Measurements from ENCODE around the gene LIN52.

LIN52 gene

DNA sequence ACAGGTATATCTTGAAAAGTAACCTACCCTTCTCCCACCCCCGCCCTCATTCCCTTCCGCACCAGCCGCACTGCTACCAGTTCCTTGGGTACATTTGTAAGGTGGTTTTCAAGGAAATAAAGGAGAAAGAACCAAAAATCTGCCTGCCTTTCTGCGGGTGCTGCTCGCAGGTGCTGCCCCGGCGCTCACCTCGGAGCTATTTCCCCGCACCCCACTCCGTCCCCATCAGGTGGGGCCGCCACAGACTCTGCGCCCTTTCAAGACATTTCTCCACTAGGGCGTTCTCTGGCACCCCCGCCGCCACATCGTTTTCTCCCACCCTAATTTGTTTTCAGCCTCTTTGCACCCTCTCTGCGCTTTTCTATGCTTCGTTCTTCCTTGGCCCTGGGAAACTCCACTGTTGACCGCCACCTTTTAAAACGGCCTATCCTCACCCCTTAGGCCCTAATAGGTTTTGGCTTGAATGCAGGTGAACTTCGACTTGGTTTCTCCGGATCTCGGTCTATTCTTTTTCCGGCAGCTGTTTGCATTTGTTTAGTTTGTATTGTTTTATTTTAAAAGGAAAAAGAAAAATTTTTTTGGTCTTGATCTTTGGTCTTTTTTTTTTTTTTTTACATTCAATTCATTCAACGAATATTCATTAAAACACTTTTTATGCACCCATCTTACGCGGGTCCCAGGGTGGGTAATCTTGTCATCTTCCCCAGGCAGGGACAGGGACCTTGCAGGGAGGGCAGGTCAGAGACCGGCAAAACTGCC lies 157.4 kb downstream of the LIN52 start:
- no peaks in the 10 kb centered on the region for H3K9me3 ChIP-seq (replicated peaks; ENCODE audit: insufficient read depth, low read length)
- H3F3A ChIP-seq (ENCODE audit: insufficient read depth, low read length) = no peaks in the 10 kb centered on the region
- H3K4me1 ChIP-seq (ENCODE audit: low read length) = no peaks in the 10 kb centered on the region
- H2AFZ ChIP-seq (ENCODE audit: low read length) = no peak overlapping the region
- no peaks in the 10 kb centered on the region for H3K9me2 ChIP-seq (replicated peaks; ENCODE audit: insufficient read depth, low read length)
- TF ChIP-seq, protein P1, sequence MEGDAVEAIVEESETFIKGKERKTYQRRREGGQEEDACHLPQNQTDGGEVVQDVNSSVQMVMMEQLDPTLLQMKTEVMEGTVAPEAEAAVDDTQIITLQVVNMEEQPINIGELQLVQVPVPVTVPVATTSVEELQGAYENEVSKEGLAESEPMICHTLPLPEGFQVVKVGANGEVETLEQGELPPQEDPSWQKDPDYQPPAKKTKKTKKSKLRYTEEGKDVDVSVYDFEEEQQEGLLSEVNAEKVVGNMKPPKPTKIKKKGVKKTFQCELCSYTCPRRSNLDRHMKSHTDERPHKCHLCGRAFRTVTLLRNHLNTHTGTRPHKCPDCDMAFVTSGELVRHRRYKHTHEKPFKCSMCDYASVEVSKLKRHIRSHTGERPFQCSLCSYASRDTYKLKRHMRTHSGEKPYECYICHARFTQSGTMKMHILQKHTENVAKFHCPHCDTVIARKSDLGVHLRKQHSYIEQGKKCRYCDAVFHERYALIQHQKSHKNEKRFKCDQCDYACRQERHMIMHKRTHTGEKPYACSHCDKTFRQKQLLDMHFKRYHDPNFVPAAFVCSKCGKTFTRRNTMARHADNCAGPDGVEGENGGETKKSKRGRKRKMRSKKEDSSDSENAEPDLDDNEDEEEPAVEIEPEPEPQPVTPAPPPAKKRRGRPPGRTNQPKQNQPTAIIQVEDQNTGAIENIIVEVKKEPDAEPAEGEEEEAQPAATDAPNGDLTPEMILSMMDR (IDR thresholded peaks at IDR 0.05; ENCODE audit: low read length) = no peak
- TF ChIP-seq EZH2phosphoT487 (IDR thresholded peaks at IDR 0.05; ENCODE audit: low read length) (no peak), EZH2 (optimal IDR thresholded peaks at IDR 0.05; ENCODE audit: low read depth, low read length) (no peak)
- no peaks in the 10 kb centered on the region for H3K79me2 ChIP-seq (ENCODE audit: low read length)
- H4K20me1 ChIP-seq (ENCODE audit: insufficient read depth, low read length) = no peaks in the 10 kb centered on the region
- H3K4me2 ChIP-seq (ENCODE audit: low read depth, low read length) = no peak overlapping the region
- H3K27me3 ChIP-seq (replicated peaks; ENCODE audit: insufficient read depth, low read length) = peaks cover 33% of the 10 kb centered on the region
- no peaks in the 10 kb centered on the region for H3K36me3 ChIP-seq (replicated peaks; ENCODE audit: insufficient read depth, low read length)
- no peak for DNase-seq
- no peak overlapping the region for H3K27ac ChIP-seq (ENCODE audit: low read length)
- no peak overlapping the region for H3K9ac ChIP-seq (ENCODE audit: low read length)
- no peak overlapping the region for H3K4me3 ChIP-seq (ENCODE audit: low read length)

- H3K4me1 ChIP-seq (ENCODE audit: low read length) = no peaks in the 10 kb centered on the region
- H3K79me2 ChIP-seq (ENCODE audit: low read length) = no peaks in the 10 kb centered on the region
- no peak overlapping the region for H3K4me2 ChIP-seq (ENCODE audit: low read depth, low read length)
- no peaks in the 10 kb centered on the region for H3K9me2 ChIP-seq (replicated peaks; ENCODE audit: insufficient read depth, low read length)
- H3K27ac ChIP-seq (ENCODE audit: low read length) = no peak overlapping the region
- H3K27me3 ChIP-seq (replicated peaks; ENCODE audit: insufficient read depth, low read length) = peaks cover 33% of the 10 kb centered on the region
- DNase-seq = no peak
- H4K20me1 ChIP-seq (ENCODE audit: insufficient read depth, low read length) = no peaks in the 10 kb centered on the region
- no peak overlapping the region for H3K9ac ChIP-seq (ENCODE audit: low read length)
- H2AFZ ChIP-seq (ENCODE audit: low read length) = no peak overlapping the region
- no peaks in the 10 kb centered on the region for H3K9me3 ChIP-seq (replicated peaks; ENCODE audit: insufficient read depth, low read length)
- no peak overlapping the region for H3K4me3 ChIP-seq (ENCODE audit: low read length)
- no peaks in the 10 kb centered on the region for H3K36me3 ChIP-seq (replicated peaks; ENCODE audit: insufficient read depth, low read length)
- H3F3A ChIP-seq (ENCODE audit: insufficient read depth, low read length) = no peaks in the 10 kb centered on the region
- TF ChIP-seq, protein P1 (IDR thresholded peaks at IDR 0.05; ENCODE audit: low read length) = no peak
- TF ChIP-seq EZH2 (optimal IDR thresholded peaks at IDR 0.05; ENCODE audit: low read depth, low read length) (no peak), EZH2phosphoT487 (IDR thresholded peaks at IDR 0.05; ENCODE audit: low read length) (no peak)
Observed at GRCh38 chr14:74242780-74243042, 158.0 kb downstream of the LIN52 start.

GRCh38 chr14:74243051-74243450 lies 158.3 kb downstream of the LIN52 start:
- H3K27ac ChIP-seq (ENCODE audit: low read length) = no peak overlapping the region
- H3K27me3 ChIP-seq (replicated peaks; ENCODE audit: insufficient read depth, low read length) = peaks cover 33% of the 10 kb centered on the region
- no peaks in the 10 kb centered on the region for H3K9me3 ChIP-seq (replicated peaks; ENCODE audit: insufficient read depth, low read length)
- no peak for DNase-seq
- H3K4me1 ChIP-seq (ENCODE audit: low read length) = no peaks in the 10 kb centered on the region
- H3K4me3 ChIP-seq (ENCODE audit: low read length) = no peak overlapping the region
- no peaks in the 10 kb centered on the region for H3K79me2 ChIP-seq (ENCODE audit: low read length)
- no peak overlapping the region for H3K4me2 ChIP-seq (ENCODE audit: low read depth, low read length)
- H2AFZ ChIP-seq (ENCODE audit: low read length) = no peak overlapping the region
- no peaks in the 10 kb centered on the region for H4K20me1 ChIP-seq (ENCODE audit: insufficient read depth, low read length)
- TF ChIP-seq EZH2 (optimal IDR thresholded peaks at IDR 0.05; ENCODE audit: low read depth, low read length) = no peak
- TF ChIP-seq, protein P1 (IDR thresholded peaks at IDR 0.05; ENCODE audit: low read length) = no peak
- TF ChIP-seq EZH2phosphoT487 (IDR thresholded peaks at IDR 0.05; ENCODE audit: low read length) = no peak
- no peaks in the 10 kb centered on the region for H3K9me2 ChIP-seq (replicated peaks; ENCODE audit: insufficient read depth, low read length)
- H3K9ac ChIP-seq (ENCODE audit: low read length) = no peak overlapping the region
- no peaks in the 10 kb centered on the region for H3K36me3 ChIP-seq (replicated peaks; ENCODE audit: insufficient read depth, low read length)
- no peaks in the 10 kb centered on the region for H3F3A ChIP-seq (ENCODE audit: insufficient read depth, low read length)

Measured in MM.1S (cell line).